GM08714 (cell line): Measurements from ENCODE around the gene GDPD5.

ENCODE experiments used
- H3K4me3 ChIP-seq: fragments of 200-500 bp; sonication (Bioruptor generic); 2 replicates; pipeline ENCODE4 v1.5.1; 2014; ENCODE audit warnings: mild to moderate bottlenecking, low read length, inconsistent platforms
- ZNF274 ChIP-seq: IDR thresholded peaks from 2 replicates; pipeline ENCODE4 v1.6.1; 2012; ENCODE audit warnings: mild to moderate bottlenecking, low read depth, low read length

GDPD5 gene

GRCh38 chr11:75516886-75517285 is 8.9 kb downstream of the GDPD5 start:
- TF ChIP-seq ZNF274 = no peak
- H3K4me3 ChIP-seq = no peak overlapping the region

- H3K4me3 ChIP-seq = no peak overlapping the region
- TF ChIP-seq ZNF274 = no peak
Measured at GRCh38 chr11:75516140-75516539, 9.6 kb downstream of the GDPD5 start.

- TF ChIP-seq ZNF274 = no peak
- no peak overlapping the region for H3K4me3 ChIP-seq
Measured at GRCh38 chr11:75514596-75514995, 11.1 kb downstream of the GDPD5 start.

GRCh38 chr11:75513250-75513649 is 12.5 kb downstream of the GDPD5 start:
- TF ChIP-seq ZNF274 = no peak
- H3K4me3 ChIP-seq = no peak overlapping the region

- no peak for TF ChIP-seq ZNF274
- no peak overlapping the region for H3K4me3 ChIP-seq
Measured at GRCh38 chr11:75510723-75511019, 15.1 kb downstream of the GDPD5 start.

- no peak for TF ChIP-seq ZNF274
- H3K4me3 ChIP-seq = no peak overlapping the region
Measured at GRCh38 chr11:75510004-75510722, 15.6 kb downstream of the GDPD5 start.

- no peak overlapping the region for H3K4me3 ChIP-seq
- no peak for TF ChIP-seq ZNF274
Measured at GRCh38 chr11:75509020-75509720, 16.6 kb downstream of the GDPD5 start.

GRCh38 chr11:75508051-75508561 is 17.6 kb downstream of the GDPD5 start:
- no peak overlapping the region for H3K4me3 ChIP-seq
- TF ChIP-seq ZNF274 = no peak

GRCh38 chr11:75507571-75507970 is 18.2 kb downstream of the GDPD5 start:
- no peak overlapping the region for H3K4me3 ChIP-seq
- no peak for TF ChIP-seq ZNF274

- H3K4me3 ChIP-seq = no peak overlapping the region
Measured at GRCh38 chr11:75506827-75507226, 18.9 kb downstream of the GDPD5 start.

GRCh38 chr11:75505916-75506692 is 19.6 kb downstream of the GDPD5 start:
- no peak for TF ChIP-seq ZNF274
- no peak overlapping the region for H3K4me3 ChIP-seq

More at GRCh38 chr11:75506827-75507226, 18.9 kb downstream of the GDPD5 start:
- no peak for TF ChIP-seq ZNF274

- no peak for TF ChIP-seq ZNF274
- no peak overlapping the region for H3K4me3 ChIP-seq
Measured at GRCh38 chr11:75504501-75504900, 21.2 kb downstream of the GDPD5 start.

GRCh38 chr11:75503531-75504099 is 22.1 kb downstream of the GDPD5 start:
- no peak overlapping the region for H3K4me3 ChIP-seq
- no peak for TF ChIP-seq ZNF274

GRCh38 chr11:75502138-75502537 is 23.6 kb downstream of the GDPD5 start:
- TF ChIP-seq ZNF274 = no peak
- no peak overlapping the region for H3K4me3 ChIP-seq
